Pancreas (tissue), 10 donors: ENCODE results near the gene ATP13A2. TPM values are rescaled to one million over a fixed set of nuclear protein-coding genes. Genes with fewer than 3 reads are reported as not detected.

ENCODE experiments used
- ATAC-seq, 4 donors: fragments of 200-7000 bp; cut with Tn5 transposase; one replicate each; pipeline versions ENCODE4 v1.8.0 to v1.9.1; 2020; ENCODE audit warnings: mild to moderate bottlenecking in 4 of 4, moderate library complexity in 4 of 4
- DNase-seq, 6 donors: peaks; one replicate each; pipeline ENCODE4 v3.0.0-alpha.2; 2020
- FAIRE-seq: peaks from 2 replicates; lab custom pipeline; 2012; peaks lifted over from hg19 to GRCh38; lab: Jason Lieb, UNC
- H3K27ac ChIP-seq, 4 donors: fragments of 200-600 bp; sonication (generic); 1 replicate in 3 of 4; 2 replicates in 1 of 4; pipeline versions ENCODE4 v1.5.0 to v1.8.0; 2020
- H3K27me3 ChIP-seq, 4 donors: fragments of 200-600 bp; one replicate each; pipeline ENCODE4 v1.8.0; 2021
- H3K36me3 ChIP-seq, 3 donors: fragments of 200-600 bp; sonication (generic) in 1 of 3; one replicate each; pipeline versions ENCODE4 v1.5.0 to v1.8.0; 2020 to 2021
- H3K4me1 ChIP-seq, 3 donors: fragments of 200-600 bp; one replicate each; pipeline ENCODE4 v1.8.0; 2021
- H3K4me3 ChIP-seq, 4 donors: fragments of 200-600 bp; sonication (generic) in 2 of 4; one replicate each; pipeline versions ENCODE4 v1.5.0 to v1.8.0; 2020 to 2021
- H3K9me3 ChIP-seq, 4 donors: fragments of 200-600 bp; one replicate each; pipeline ENCODE4 v1.8.0; 2021
- WGBS, 2 donors: extraction: QIAGEN DNeasy Blood & Tissue Kit; methylation state at CpG; one replicate each; pipeline ENCODE4 v1.1.7; 2013; 5-methylcytosine and 5-hydroxymethylcytosine counted together
- intact Hi-C, 3 donors: fragments of 100-400 bp; cut with DNase I; formaldehyde crosslinking; loops; one replicate each; pipeline versions ENCODE4 v1.11.1 to v1.14.2; 2022
- polyA plus RNA-seq, 2 donors: library from polyadenylated mRNA; stranded (reverse); fragments of 200-250 nt; gene quantifications; one replicate each; pipeline ENCODE4 v1.2.3, GENCODE V29; 2013
- total RNA-seq, 6 donors: library from RNA; stranded (reverse); fragmentation: NEBNext Ultra II Directional in 4 of 6; extraction: Animal tissue kit (Norgen Biotek cat#: 25700) in 4 of 6; gene quantifications; one replicate each; pipeline versions ENCODE4 v1.2.1 to v1.2.4, GENCODE V29; 2021 to 2023
- TF ChIP-seq, protein P1 (sequence below), 4 donors: fragments of 200-600 bp; sonication (generic) in 3 of 4; IDR thresholded peaks; one replicate each; pipeline versions ENCODE4 v1.5.0 to v1.8.0; 2021; ENCODE audit warnings: antibody characterized with exemption in 4 of 4
- donor health status: healthy with polysubstance abuse.
- donor health status: DM: no; HTN: no; CAD: no; lungs with moderate emphysema.
- donor health status: DM: no; HTN: no; CAD: no.
- donor health status: control.
- donor health status: control.
- donor health status: Bipolar disorder and iron deficiency.
- donor health status: DM: yes; HTN: yes; CAD: no.
- donor health status: DM: no; HTN: no; CAD: no.
- donor health status: DM: no; HTN: no; CAD: no.
- donor health status: DM: yes; HTN: yes; CAD: no.

ATP13A2 gene
- total and polyA plus RNA-seq, 8 donors, result 33.2 to 64.1 (median 47.8) TPM

DNA sequence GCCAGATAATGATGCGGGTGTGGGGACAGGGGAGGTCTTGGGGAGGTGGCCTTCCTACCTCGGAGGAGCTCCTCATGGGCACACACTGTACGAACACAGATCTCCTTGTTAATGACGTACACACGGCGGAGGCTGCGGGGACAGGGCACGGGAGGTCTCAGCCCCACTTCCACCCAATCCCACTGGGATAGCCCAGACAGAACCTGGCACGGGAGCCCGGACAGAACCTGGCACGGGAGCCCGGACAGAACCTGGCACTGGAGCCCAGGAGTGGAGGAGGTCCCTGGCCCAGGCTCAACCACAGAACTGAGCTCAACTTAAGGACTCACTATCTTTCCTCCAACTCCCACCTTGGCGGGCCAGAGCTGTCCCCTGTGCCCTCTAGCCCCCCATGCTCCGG lies 36.5 kb downstream of the ATP13A2 start:
- no peaks in the 10 kb centered on the region for H3K4me1 ChIP-seq
- intact Hi-C loops, result no loop called here
- WGBS, 2 donors, result 56 to 72% methylated on average over 14 of the region's 14 CpGs
- ATAC-seq (no peak), FAIRE-seq (no peak), DNase-seq (peak in 1 of 6 donors; percentile 57)
- TF ChIP-seq, protein P1, sequence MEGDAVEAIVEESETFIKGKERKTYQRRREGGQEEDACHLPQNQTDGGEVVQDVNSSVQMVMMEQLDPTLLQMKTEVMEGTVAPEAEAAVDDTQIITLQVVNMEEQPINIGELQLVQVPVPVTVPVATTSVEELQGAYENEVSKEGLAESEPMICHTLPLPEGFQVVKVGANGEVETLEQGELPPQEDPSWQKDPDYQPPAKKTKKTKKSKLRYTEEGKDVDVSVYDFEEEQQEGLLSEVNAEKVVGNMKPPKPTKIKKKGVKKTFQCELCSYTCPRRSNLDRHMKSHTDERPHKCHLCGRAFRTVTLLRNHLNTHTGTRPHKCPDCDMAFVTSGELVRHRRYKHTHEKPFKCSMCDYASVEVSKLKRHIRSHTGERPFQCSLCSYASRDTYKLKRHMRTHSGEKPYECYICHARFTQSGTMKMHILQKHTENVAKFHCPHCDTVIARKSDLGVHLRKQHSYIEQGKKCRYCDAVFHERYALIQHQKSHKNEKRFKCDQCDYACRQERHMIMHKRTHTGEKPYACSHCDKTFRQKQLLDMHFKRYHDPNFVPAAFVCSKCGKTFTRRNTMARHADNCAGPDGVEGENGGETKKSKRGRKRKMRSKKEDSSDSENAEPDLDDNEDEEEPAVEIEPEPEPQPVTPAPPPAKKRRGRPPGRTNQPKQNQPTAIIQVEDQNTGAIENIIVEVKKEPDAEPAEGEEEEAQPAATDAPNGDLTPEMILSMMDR (IDR thresholded peaks at IDR 0.05), result no peak
- no peaks in the 10 kb centered on the region for H3K36me3 ChIP-seq
- H3K4me3 ChIP-seq, result no peak overlapping the region
- no peak overlapping the region for H3K27ac ChIP-seq
- no peaks in the 10 kb centered on the region for H3K27me3 ChIP-seq
- no peaks in the 10 kb centered on the region for H3K9me3 ChIP-seq

DNA sequence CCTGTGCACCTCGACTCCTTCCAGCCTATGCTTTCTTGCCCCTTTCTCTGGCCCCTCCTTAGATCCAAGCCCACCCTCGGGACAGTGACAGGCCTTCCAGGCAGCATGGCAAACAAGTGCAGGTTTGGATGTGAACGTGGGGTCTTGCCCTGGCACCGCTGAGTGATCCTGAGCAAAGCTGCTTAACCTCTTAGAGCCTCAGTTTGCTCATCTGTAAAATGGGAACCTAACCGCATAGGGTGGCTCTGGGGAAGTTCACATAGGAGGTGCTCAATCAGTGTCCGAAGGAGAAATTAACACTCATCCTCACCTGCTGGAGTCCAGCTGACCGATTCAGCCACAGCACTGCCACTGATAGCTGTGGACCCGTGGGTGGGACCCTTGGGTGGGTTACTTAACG lies 38.5 kb downstream of the ATP13A2 start:
- intact Hi-C loops, result no loop called here
- no peak for FAIRE-seq
- H3K9me3 ChIP-seq, result no peaks in the 10 kb centered on the region
- DNase-seq, result no peak
- H3K36me3 ChIP-seq, result peaks cover 0 to 5% (median 0%) of the 10 kb centered on the region in 3 donors
- ATAC-seq, result no peak
- H3K27ac ChIP-seq, result no peak overlapping the region
- no peaks in the 10 kb centered on the region for H3K27me3 ChIP-seq
- no peak overlapping the region for H3K4me3 ChIP-seq
- TF ChIP-seq, protein P1 (IDR thresholded peaks at IDR 0.05), result no peak
- 85 to 88% methylated on average over 9 of the region's 9 CpGs for WGBS, 2 donors
- H3K4me1 ChIP-seq, result no peaks in the 10 kb centered on the region

DNA sequence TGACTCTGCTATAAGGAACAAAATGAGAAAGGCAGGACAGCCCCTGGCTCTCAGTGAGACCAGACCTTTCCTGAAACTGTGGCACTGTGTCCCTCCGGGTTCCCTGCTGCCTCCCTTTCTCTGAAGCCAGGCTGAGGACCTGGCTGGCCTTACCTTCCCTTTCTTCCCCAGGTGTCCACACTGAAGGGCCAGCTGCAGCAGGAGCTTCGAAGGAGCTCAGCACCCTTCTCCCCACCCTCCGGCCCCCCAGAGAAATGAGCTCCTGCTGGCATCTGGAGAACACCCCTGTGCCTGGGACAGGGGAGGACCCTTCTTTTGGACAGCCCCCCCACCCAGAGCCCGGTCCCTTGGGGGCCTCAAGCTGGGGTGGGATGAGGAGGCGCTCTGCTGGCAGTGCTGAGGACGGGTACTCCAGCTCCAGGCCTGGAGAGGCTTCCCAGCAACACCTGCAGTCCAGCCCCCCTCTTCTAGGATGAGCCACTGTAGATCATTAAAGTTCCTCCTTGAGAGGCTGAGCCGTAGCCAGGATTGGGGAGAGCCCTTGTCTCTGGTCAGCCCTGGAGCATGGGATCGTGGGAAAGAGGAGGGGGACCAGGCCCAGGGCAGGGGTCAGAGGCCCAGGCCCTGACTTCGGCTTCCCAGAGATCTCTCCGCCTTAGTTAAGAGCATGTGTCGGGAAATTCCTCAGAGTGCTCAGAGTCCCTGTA lies 39.4 kb downstream of the ATP13A2 start:
- H3K27me3 ChIP-seq, result no peaks in the 10 kb centered on the region
- 84 to 88% methylated on average over 11 of the region's 11 CpGs for WGBS, 2 donors
- H3K4me1 ChIP-seq, result no peaks in the 10 kb centered on the region
- H3K4me3 ChIP-seq, result no peak overlapping the region
- no peak for FAIRE-seq
- ATAC-seq, result no peak
- intact Hi-C loops, result no loop called here
- H3K27ac ChIP-seq, result no peak overlapping the region
- no peaks in the 10 kb centered on the region for H3K9me3 ChIP-seq
- peaks cover 0 to 7% (median 0%) of the 10 kb centered on the region in 3 donors for H3K36me3 ChIP-seq
- no peak for DNase-seq
- TF ChIP-seq, protein P1 (IDR thresholded peaks at IDR 0.05), result no peak

DNA sequence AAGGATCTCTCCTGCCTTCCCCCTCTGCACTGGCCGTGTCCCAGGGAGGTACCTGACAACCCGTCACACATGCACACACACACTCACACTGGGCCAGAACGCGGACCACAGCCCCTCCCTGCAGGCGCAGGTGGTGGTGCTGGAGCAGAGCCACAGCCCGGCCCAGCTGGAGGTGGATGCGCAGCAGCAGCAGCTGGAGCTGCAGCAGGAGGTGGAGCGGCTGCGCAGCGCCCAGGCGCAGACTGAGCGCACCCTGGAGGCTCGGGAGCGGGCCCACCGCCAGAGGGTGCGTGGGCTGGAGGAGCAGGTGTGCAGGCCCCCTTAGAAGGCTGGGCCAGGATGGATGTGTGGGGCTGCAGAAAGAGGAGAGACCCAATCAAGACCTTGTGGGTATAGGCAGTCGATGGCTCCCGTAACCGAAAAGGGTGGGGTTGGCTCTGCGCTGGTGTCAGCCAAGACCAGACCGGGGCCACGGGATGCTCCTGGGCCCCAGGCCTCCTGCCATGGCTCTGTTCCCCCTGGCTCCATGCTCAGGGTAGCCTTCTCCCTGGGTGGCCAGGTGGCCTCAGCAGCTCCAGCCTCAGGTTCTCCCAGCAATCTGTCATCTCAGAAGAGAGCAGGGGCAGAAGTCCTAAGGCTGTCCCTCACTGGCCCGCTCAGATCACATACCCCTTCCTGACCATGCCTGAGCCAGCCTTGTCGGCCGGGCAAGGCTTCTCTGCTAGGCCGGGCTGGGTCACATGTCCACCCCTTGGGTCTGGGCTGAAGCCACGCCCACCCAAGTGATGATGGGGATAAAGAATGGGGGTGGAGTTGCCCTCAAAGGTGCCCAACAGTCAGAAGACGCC lies 40.2 kb downstream of the ATP13A2 start:
- ATAC-seq, result peak in 2 of 4 donors; percentile 9 to 45
- no peak overlapping the region for H3K4me3 ChIP-seq
- H3K4me1 ChIP-seq, result no peaks in the 10 kb centered on the region
- peak in 1 of 6 donors; percentile 70 for DNase-seq
- TF ChIP-seq, protein P1 (IDR thresholded peaks at IDR 0.05), result no peak
- no peaks in the 10 kb centered on the region for H3K9me3 ChIP-seq
- intact Hi-C loops, result no loop called here
- H3K27ac ChIP-seq, result no peak overlapping the region
- 85 to 86% methylated on average over 27 to 28 of the region's 28 CpGs for WGBS, 2 donors
- H3K36me3 ChIP-seq, result peaks cover 0 to 7% (median 0%) of the 10 kb centered on the region in 3 donors
- H3K27me3 ChIP-seq, result no peaks in the 10 kb centered on the region
- no peak for FAIRE-seq
